HepG2 (cell line): Measurements from ENCODE around the gene SLC25A5. TPM values are rescaled to one million over a fixed set of nuclear protein-coding genes. Genes with fewer than 3 reads are reported as not detected.
A peak's percentile ranks its signal among the peaks of the same experiment; 100 is the strongest.

Experiments used
- BATF2 ChIP-seq: sonication (generic); formaldehyde crosslinking; IDR thresholded peaks from 2 replicates; pipeline ENCODE4 v1.8.0; 2022; ENCODE audit warnings: mild to moderate bottlenecking, missing genetic modification reagents, moderate library complexity
- CC2D1A ChIP-seq: sonication (generic); formaldehyde crosslinking; IDR thresholded peaks from 2 replicates; pipeline ENCODE4 v1.8.1; 2023; ENCODE audit warnings: mild to moderate bottlenecking, missing genetic modification reagents
- CREM ChIP-seq, 2 experiments: sonication (generic) in 1 of 2; formaldehyde crosslinking in 1 of 2; IDR thresholded peaks; 2 replicates each; pipeline versions ENCODE4 v1.4.0 to v1.6.1; 2016 to 2020; ENCODE audit warnings: antibody characterized with exemption in 1 of 2, mild to moderate bottlenecking in 1 of 2, missing genetic modification reagents in 1 of 2
- GRHL1 ChIP-seq: sonication (generic); formaldehyde crosslinking; conservative IDR thresholded peaks from 2 replicates; pipeline ENCODE4 v1.8.0; 2022; ENCODE audit warnings: missing genetic modification reagents
- HNF4A ChIP-seq: sonication (generic); formaldehyde crosslinking; IDR thresholded peaks from 2 replicates; pipeline ENCODE4 v1.4.0; 2020; ENCODE audit warnings: missing genetic modification reagents
- HOXD1 ChIP-seq: sonication (generic); formaldehyde crosslinking; IDR thresholded peaks from 2 replicates; pipeline ENCODE4 v1.5.0; 2020; ENCODE audit warnings: missing genetic modification reagents
- MXD4 ChIP-seq: IDR thresholded peaks from 2 replicates; pipeline ENCODE4 v1.6.1; 2016; ENCODE audit warnings: mild to moderate bottlenecking, missing biosample characterization, missing genetic modification reagents
- REL ChIP-seq: sonication (generic); formaldehyde crosslinking; conservative IDR thresholded peaks from 2 replicates; pipeline ENCODE4 v1.8.0; 2022; ENCODE audit warnings: mild to moderate bottlenecking, missing genetic modification reagents, moderate library complexity
- RNF2 ChIP-seq: fragments of 450-650 bp; conservative IDR thresholded peaks from 2 replicates; pipeline ENCODE4 v1.6.1; 2016; ENCODE audit warnings: low read depth
- SMAD9 ChIP-seq: sonication (generic); formaldehyde crosslinking; IDR thresholded peaks from 2 replicates; pipeline ENCODE4 v1.5.1; 2020; ENCODE audit warnings: mild to moderate bottlenecking, missing genetic modification reagents
- SMYD3 ChIP-seq: sonication (generic); formaldehyde crosslinking; IDR thresholded peaks from 2 replicates; pipeline ENCODE4 v1.8.1; 2023; ENCODE audit warnings: mild to moderate bottlenecking, missing genetic modification reagents
- ZBTB3 ChIP-seq: sonication (generic); formaldehyde crosslinking; IDR thresholded peaks from 2 replicates; pipeline ENCODE4 v1.4.0; 2020; ENCODE audit warnings: low read depth, mild to moderate bottlenecking, moderate library complexity, missing genetic modification reagents, borderline replicate concordance
- ZNF335 ChIP-seq: sonication (generic); formaldehyde crosslinking; IDR thresholded peaks from 2 replicates; pipeline ENCODE4 v1.4.0; 2020; ENCODE audit warnings: missing genetic modification reagents
- ZNF337 ChIP-seq: sonication (generic); formaldehyde crosslinking; IDR thresholded peaks from 2 replicates; pipeline ENCODE4 v1.5.1; 2020; ENCODE audit warnings: missing genetic modification reagents, low read depth, mild to moderate bottlenecking, borderline replicate concordance
- ZNF7 ChIP-seq: IDR thresholded peaks from 2 replicates; pipeline ENCODE4 v1.6.1; 2016; ENCODE audit warnings: missing biosample characterization, missing genetic modification reagents
- polyA plus RNA-seq, 8 experiments: library from polyadenylated mRNA; depleted of rRNA in 3 of 8; stranded (reverse) in 7 of 8; unstranded in 1 of 8; fragments of >200 nt; fragmentation: Illumina TruSeq in 4 of 8; extraction: Trizol in 4 of 8; gene quantifications; 2 replicates each; pipeline versions ENCODE4 v1.2.1 to v1.2.3, GENCODE V29; 2011 to 2016; ENCODE audit warnings: low read depth in 4 of 8, missing spikeins in 1 of 8, mixed read lengths in 1 of 8; ENCODE audit not compliant: insufficient read depth in 1 of 8
- total RNA-seq, 5 experiments: library from RNA; depleted of rRNA; stranded (reverse); fragments of >200 nt; fragmentation: Illumina TruSeq; extraction: Trizol; gene quantifications; 2 replicates each; pipeline ENCODE4 v1.2.3, GENCODE V29; 2016; ENCODE audit warnings: low read depth in 1 of 5
- TF ChIP-seq, protein P1 (sequence below): sonication (generic); formaldehyde crosslinking; IDR thresholded peaks from 2 replicates; pipeline ENCODE4 v1.5.1; 2020; ENCODE audit warnings: missing genetic modification reagents, mild to moderate bottlenecking, borderline replicate concordance
- TF ChIP-seq, protein P2 (sequence below): sonication (generic); formaldehyde crosslinking; IDR thresholded peaks from 2 replicates; pipeline ENCODE4 v1.4.0; 2020; ENCODE audit warnings: missing genetic modification reagents
- TF ChIP-seq, protein P3 (sequence below): sonication (generic); formaldehyde crosslinking; conservative IDR thresholded peaks from 2 replicates; pipeline ENCODE4 v1.8.0; 2022; ENCODE audit warnings: mild to moderate bottlenecking, moderate library complexity, missing genetic modification reagents
- TF ChIP-seq, protein P4 (sequence below): IDR thresholded peaks from 2 replicates; pipeline ENCODE4 v1.6.1; 2012; ENCODE audit warnings: inconsistent platforms

SLC25A5 gene
- total and polyA plus RNA-seq, 2 of the 13 experiments (the other 11 are each of a cell fraction or from before 2014, with no cell fraction given), result 300 to 402 TPM

- TF ChIP-seq CC2D1A (CRISPR knock-in tag), result no peak
- no peak for TF ChIP-seq ZNF7 (CRISPR knock-in tag)
- TF ChIP-seq, protein P1, sequence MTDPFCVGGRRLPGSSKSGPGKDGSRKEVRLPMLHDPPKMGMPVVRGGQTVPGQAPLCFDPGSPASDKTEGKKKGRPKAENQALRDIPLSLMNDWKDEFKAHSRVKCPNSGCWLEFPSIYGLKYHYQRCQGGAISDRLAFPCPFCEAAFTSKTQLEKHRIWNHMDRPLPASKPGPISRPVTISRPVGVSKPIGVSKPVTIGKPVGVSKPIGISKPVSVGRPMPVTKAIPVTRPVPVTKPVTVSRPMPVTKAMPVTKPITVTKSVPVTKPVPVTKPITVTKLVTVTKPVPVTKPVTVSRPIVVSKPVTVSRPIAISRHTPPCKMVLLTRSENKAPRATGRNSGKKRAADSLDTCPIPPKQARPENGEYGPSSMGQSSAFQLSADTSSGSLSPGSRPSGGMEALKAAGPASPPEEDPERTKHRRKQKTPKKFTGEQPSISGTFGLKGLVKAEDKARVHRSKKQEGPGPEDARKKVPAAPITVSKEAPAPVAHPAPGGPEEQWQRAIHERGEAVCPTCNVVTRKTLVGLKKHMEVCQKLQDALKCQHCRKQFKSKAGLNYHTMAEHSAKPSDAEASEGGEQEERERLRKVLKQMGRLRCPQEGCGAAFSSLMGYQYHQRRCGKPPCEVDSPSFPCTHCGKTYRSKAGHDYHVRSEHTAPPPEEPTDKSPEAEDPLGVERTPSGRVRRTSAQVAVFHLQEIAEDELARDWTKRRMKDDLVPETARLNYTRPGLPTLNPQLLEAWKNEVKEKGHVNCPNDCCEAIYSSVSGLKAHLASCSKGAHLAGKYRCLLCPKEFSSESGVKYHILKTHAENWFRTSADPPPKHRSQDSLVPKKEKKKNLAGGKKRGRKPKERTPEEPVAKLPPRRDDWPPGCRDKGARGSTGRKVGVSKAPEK (CRISPR knock-in tag), result no peak
- TF ChIP-seq ZNF335 (CRISPR knock-in tag), result no peak
- TF ChIP-seq HOXD1 (CRISPR knock-in tag), result no peak
- no peak; the same call in 1 of the 2 replicates for TF ChIP-seq SMYD3 (CRISPR knock-in tag)
- TF ChIP-seq ZNF337 (CRISPR knock-in tag), result no peak
- TF ChIP-seq, protein P2, sequence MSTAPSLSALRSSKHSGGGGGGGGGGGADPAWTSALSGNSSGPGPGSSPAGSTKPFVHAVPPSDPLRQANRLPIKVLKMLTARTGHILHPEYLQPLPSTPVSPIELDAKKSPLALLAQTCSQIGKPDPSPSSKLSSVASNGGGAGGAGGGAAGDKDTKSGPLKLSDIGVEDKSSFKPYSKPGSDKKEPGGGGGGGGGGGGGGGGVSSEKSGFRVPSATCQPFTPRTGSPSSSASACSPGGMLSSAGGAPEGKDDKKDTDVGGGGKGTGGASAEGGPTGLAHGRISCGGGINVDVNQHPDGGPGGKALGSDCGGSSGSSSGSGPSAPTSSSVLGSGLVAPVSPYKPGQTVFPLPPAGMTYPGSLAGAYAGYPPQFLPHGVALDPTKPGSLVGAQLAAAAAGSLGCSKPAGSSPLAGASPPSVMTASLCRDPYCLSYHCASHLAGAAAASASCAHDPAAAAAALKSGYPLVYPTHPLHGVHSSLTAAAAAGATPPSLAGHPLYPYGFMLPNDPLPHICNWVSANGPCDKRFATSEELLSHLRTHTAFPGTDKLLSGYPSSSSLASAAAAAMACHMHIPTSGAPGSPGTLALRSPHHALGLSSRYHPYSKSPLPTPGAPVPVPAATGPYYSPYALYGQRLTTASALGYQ (CRISPR knock-in tag), result no peak
- no peak for TF ChIP-seq SMAD9 (CRISPR knock-in tag)
- no peak for TF ChIP-seq BATF2
- TF ChIP-seq, protein P3, sequence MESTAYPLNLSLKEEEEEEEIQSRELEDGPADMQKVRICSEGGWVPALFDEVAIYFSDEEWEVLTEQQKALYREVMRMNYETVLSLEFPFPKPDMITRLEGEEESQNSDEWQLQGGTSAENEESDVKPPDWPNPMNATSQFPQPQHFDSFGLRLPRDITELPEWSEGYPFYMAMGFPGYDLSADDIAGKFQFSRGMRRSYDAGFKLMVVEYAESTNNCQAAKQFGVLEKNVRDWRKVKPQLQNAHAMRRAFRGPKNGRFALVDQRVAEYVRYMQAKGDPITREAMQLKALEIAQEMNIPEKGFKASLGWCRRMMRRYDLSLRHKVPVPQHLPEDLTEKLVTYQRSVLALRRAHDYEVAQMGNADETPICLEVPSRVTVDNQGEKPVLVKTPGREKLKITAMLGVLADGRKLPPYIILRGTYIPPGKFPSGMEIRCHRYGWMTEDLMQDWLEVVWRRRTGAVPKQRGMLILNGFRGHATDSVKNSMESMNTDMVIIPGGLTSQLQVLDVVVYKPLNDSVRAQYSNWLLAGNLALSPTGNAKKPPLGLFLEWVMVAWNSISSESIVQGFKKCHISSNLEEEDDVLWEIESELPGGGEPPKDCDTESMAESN (CRISPR knock-in tag), result no peak
- TF ChIP-seq, protein P4, sequence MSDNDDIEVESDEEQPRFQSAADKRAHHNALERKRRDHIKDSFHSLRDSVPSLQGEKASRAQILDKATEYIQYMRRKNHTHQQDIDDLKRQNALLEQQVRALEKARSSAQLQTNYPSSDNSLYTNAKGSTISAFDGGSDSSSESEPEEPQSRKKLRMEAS, result peak; percentile 79
- TF ChIP-seq REL (CRISPR knock-in tag), result no peak
- TF ChIP-seq ZBTB3 (CRISPR knock-in tag), result no peak
- TF ChIP-seq GRHL1, result no peak
- peak; percentile 55; the same call in 1 of the 2 replicates for TF ChIP-seq RNF2
- no peak for TF ChIP-seq CREM (IDR thresholded peaks at IDR 0.05)
- TF ChIP-seq CREM (CRISPR knock-in tag; IDR thresholded peaks at IDR 0.05), result no peak
- TF ChIP-seq MXD4 (CRISPR knock-in tag), result no peak
- peak; percentile 67 for TF ChIP-seq HNF4A
Measured at GRCh38 chrX:119467842-119468550, at the start of gene SLC25A5 (continued).
